ENCODE data around the gene C2CD4D.

The C2CD4D gene

GRCh38 chr1:151832318-151832980 is 7.2 kb downstream of the C2CD4D start:
- DNase-seq = peak; percentile 41

GRCh38 chr1:151831605-151832004 is 8.0 kb downstream of the C2CD4D start, which contains the start of gene RORC:
Gene RORC, minus strand, starts transcription at chr1:151831802. Its CDS starts 38 bp downstream, at chr1:151831764.
- DNase-seq = no peak

- no peak for DNase-seq
These were observed 8.4 kb downstream of the C2CD4D start for GRCh38 chr1:151831256-151831591.

- no peak for DNase-seq
These were observed 9.6 kb downstream of the C2CD4D start for GRCh38 chr1:151830055-151830454.

- DNase-seq = no peak
These were observed 10.1 kb downstream of the C2CD4D start for GRCh38 chr1:151829352-151830046.

GRCh38 chr1:151828921-151829320 is 10.7 kb downstream of the C2CD4D start:
- DNase-seq = no peak

- no peak for DNase-seq
These were observed 11.8 kb downstream of the C2CD4D start for GRCh38 chr1:151827853-151828252.

GRCh38 chr1:151825751-151826660 is 13.6 kb downstream of the C2CD4D start:
- no peak for DNase-seq

GRCh38 chr1:151825204-151825603 is 14.4 kb downstream of the C2CD4D start:
- no peak for DNase-seq

- no peak for DNase-seq
These were observed 16.4 kb downstream of the C2CD4D start for GRCh38 chr1:151823175-151823574.

GRCh38 chr1:151822404-151822803 is 17.2 kb downstream of the C2CD4D start:
- no peak for DNase-seq

GRCh38 chr1:151820940-151821339 is 18.7 kb downstream of the C2CD4D start:
- DNase-seq = no peak

- no peak for DNase-seq
These were observed 19.5 kb downstream of the C2CD4D start for GRCh38 chr1:151819976-151820623.

GRCh38 chr1:151819227-151819835 is 20.3 kb downstream of the C2CD4D start:
- no peak for DNase-seq

GRCh38 chr1:151817353-151817730 is 22.3 kb downstream of the C2CD4D start:
- DNase-seq = no peak

GRCh38 chr1:151816548-151817352 is 22.9 kb downstream of the C2CD4D start:
- no peak for DNase-seq

GRCh38 chr1:151815716-151816327 is 23.8 kb downstream of the C2CD4D start:
- DNase-seq = no peak

- no peak for DNase-seq
These were observed 24.6 kb downstream of the C2CD4D start for GRCh38 chr1:151814971-151815545.

- DNase-seq = no peak
These were observed 25.2 kb downstream of the C2CD4D start for GRCh38 chr1:151814426-151814825.

GRCh38 chr1:151813271-151813977 is 26.2 kb downstream of the C2CD4D start:
- no peak for DNase-seq

Data from right hindlimb (tissue), 1 donor.